HCT116 (cell line): ENCODE measurements around the gene TEKT2. TPM values are rescaled to one million over a fixed set of nuclear protein-coding genes. Genes with fewer than 3 reads are reported as not detected.

Source experiments
- ATAC-seq: fragments of 200-7000 bp; cut with Tn5 transposase; 2 replicates; pipeline ENCODE4 v1.9.1; 2020; ENCODE audit warnings: mild to moderate bottlenecking, moderate library complexity
- BruUV-seq: library from RNA; stranded (reverse); fragments of 400-500 nt; replicated peaks from 2 replicates; lab custom pipeline; 2021; lab: Mats Ljungman, UMichigan
- CTCF ChIA-PET: fragments of 300-600 bp; sonication (Branson Sonifier 250); formaldehyde crosslinking; loops from one replicate; lab custom pipeline; 2021; ENCODE audit warnings: antibody characterized with exemption; lab: Charles Lee
- POLR2A ChIA-PET: fragments of 300-600, 350-600 bp; sonication (Branson Sonifier 250); formaldehyde crosslinking; loops from one replicate; lab custom pipeline; 2021; ENCODE audit warnings: antibody characterized with exemption; lab: Charles Lee
- RAD21 ChIA-PET, 2 experiments: fragments of 300-600 bp; sonication (Branson Sonifier 250); formaldehyde crosslinking; loops; one replicate each; lab custom pipeline; 2023; ENCODE audit warnings: low total read pairs in 2 of 2; ENCODE audit not compliant: uncharacterized antibody in 2 of 2, unreplicated experiment in 2 of 2, low non-redundant PET in 1 of 2; lab: Charles Lee
- DNase-seq: peaks from one replicate; pipeline ENCODE4 v3.0.0-alpha.2; 2010; ENCODE audit warnings: low read depth, low spot score
- H2AFZ ChIP-seq: fragments of 200-600 bp; shearing (Covaris generic), sonication (generic); 2 replicates; pipeline ENCODE4 v1.6.1; 2017; ENCODE audit warnings: low read depth, mixed run types, mixed read lengths, antibody characterized with exemption, low read length; ENCODE audit not compliant: poor library complexity, severe bottlenecking
- H3K27ac ChIP-seq: 2 replicates; pipeline ENCODE4 v1.5.1; 2012; ENCODE audit warnings: low read depth, low read length
- H3K27me3 ChIP-seq: fragments of 200-600 bp; sonication (generic); 2 replicates; pipeline ENCODE4 v1.6.1; 2016; ENCODE audit warnings: mixed run types, low read length, mixed read lengths; ENCODE audit not compliant: insufficient read depth
- H3K36me3 ChIP-seq, 2 experiments: fragments of 200-500 bp in 1 of 2; fragments of 200-600 bp in 1 of 2; sonication (Bioruptor generic) in 1 of 2; sonication (generic) in 1 of 2; 2 replicates each; pipeline versions ENCODE4 v1.5.1 to v1.6.1; 2014 to 2016; ENCODE audit warnings: low read length in 2 of 2, inconsistent platforms in 1 of 2, mixed read lengths in 1 of 2, mixed run types in 1 of 2; ENCODE audit not compliant: insufficient read depth in 2 of 2, control insufficient read depth in 1 of 2
- H3K4me1 ChIP-seq, 2 experiments: fragments of 200-600 bp in 1 of 2; sonication (generic) in 1 of 2; 2 replicates each; pipeline versions ENCODE4 v1.5.1 to v1.6.1; 2012 to 2017; ENCODE audit warnings: low read length in 2 of 2, inconsistent platforms in 1 of 2, mild to moderate bottlenecking in 1 of 2, mixed read lengths in 1 of 2, mixed run types in 1 of 2, moderate library complexity in 1 of 2; ENCODE audit not compliant: insufficient read depth in 2 of 2, control insufficient read depth in 1 of 2
- H3K4me2 ChIP-seq: fragments of 200-600 bp; sonication (generic); 2 replicates; pipeline ENCODE4 v1.6.1; 2017; ENCODE audit warnings: mixed run types, low read length, mixed read lengths
- H3K4me3 ChIP-seq, 2 experiments: fragments of 200-600 bp in 1 of 2; sonication (generic) in 1 of 2; replicated peaks in 1 of 2; 2 replicates each; pipeline ENCODE4 v1.5.1; 2011 to 2016; ENCODE audit warnings: low read length in 2 of 2, control low read depth in 1 of 2, low read depth in 1 of 2, mild to moderate bottlenecking in 1 of 2, mixed read lengths in 1 of 2, mixed run types in 1 of 2
- H3K79me2 ChIP-seq: fragments of 200-600 bp; sonication (generic); 2 replicates; pipeline ENCODE4 v1.6.1; 2017; ENCODE audit warnings: mild to moderate bottlenecking, mixed run types, low read length, moderate library complexity, mixed read lengths; ENCODE audit not compliant: insufficient read depth
- H3K9ac ChIP-seq: fragments of 200-600 bp; sonication (generic); 2 replicates; pipeline ENCODE4 v1.6.1; 2016; ENCODE audit warnings: low read length, mixed read lengths
- H3K9me2 ChIP-seq: fragments of 200-600 bp; sonication (generic), shearing (Covaris generic); 2 replicates; pipeline ENCODE4 v1.6.1; 2017; ENCODE audit warnings: mixed run types, mild to moderate bottlenecking, moderate library complexity; ENCODE audit not compliant: insufficient read depth
- H3K9me3 ChIP-seq, 2 experiments: fragments of 200-500 bp in 1 of 2; fragments of 200-600 bp in 1 of 2; sonication (Bioruptor generic) in 1 of 2; sonication (generic) in 1 of 2; 2 replicates each; pipeline ENCODE4 v1.6.1; 2014 to 2017; ENCODE audit warnings: low read length in 2 of 2, mixed read lengths in 2 of 2, inconsistent platforms in 1 of 2, low read depth in 1 of 2, mild to moderate bottlenecking in 1 of 2, mixed run types in 1 of 2, moderate library complexity in 1 of 2; ENCODE audit not compliant: control insufficient read depth in 1 of 2, insufficient read depth in 1 of 2
- H4K20me1 ChIP-seq: fragments of 200-600 bp; sonication (generic), shearing (Covaris generic); 2 replicates; pipeline ENCODE4 v1.6.1; 2017; ENCODE audit warnings: mixed run types, mild to moderate bottlenecking, moderate library complexity; ENCODE audit not compliant: insufficient read depth
- CBX3 ChIP-seq: IDR thresholded peaks from 2 replicates; pipeline ENCODE4 v1.6.1; 2012; ENCODE audit warnings: low read depth
- EGR1 ChIP-seq: IDR thresholded peaks from 2 replicates; pipeline ENCODE4 v1.6.1; 2012; ENCODE audit warnings: low read depth
- EZH2 ChIP-seq: fragments of 200-600 bp; sonication (generic); IDR thresholded peaks from 2 replicates; pipeline ENCODE4 v1.6.1; 2017; ENCODE audit warnings: antibody characterized with exemption, mixed run types
- EZH2phosphoT487 ChIP-seq: fragments of 200-600 bp; IDR thresholded peaks from 2 replicates; pipeline ENCODE4 v1.6.1; 2018; ENCODE audit warnings: antibody characterized with exemption, borderline replicate concordance
- FOSL1 ChIP-seq: IDR thresholded peaks from 2 replicates; pipeline ENCODE4 v1.6.1; 2012; ENCODE audit warnings: low read depth
- JUND ChIP-seq: IDR thresholded peaks from 2 replicates; pipeline ENCODE4 v1.6.1; 2012
- POLR2AphosphoS5 ChIP-seq: IDR thresholded peaks from 2 replicates; pipeline ENCODE4 v1.6.1; 2011; ENCODE audit warnings: mild to moderate bottlenecking, low read depth, low read length, moderate library complexity
- RAD21 ChIP-seq: IDR thresholded peaks from 2 replicates; pipeline ENCODE4 v1.6.1; 2012; ENCODE audit warnings: low read depth, mild to moderate bottlenecking
- SP1 ChIP-seq: IDR thresholded peaks from 2 replicates; pipeline ENCODE4 v1.6.1; 2012; ENCODE audit warnings: low read depth
- SRF ChIP-seq: IDR thresholded peaks from 2 replicates; pipeline ENCODE4 v1.6.1; 2012; ENCODE audit warnings: low read depth
- TCF7L2 ChIP-seq: IDR thresholded peaks from 2 replicates; pipeline ENCODE4 v1.7.0; 2011; ENCODE audit warnings: borderline replicate concordance, inconsistent platforms; ENCODE audit not compliant: insufficient read depth, insufficient read length; ENCODE audit errors: extremely low read depth
- intact Hi-C: fragments of 100-400 bp; cut with micrococcal nuclease; formaldehyde crosslinking; loops from 2 replicates; pipeline ENCODE4 v1.10.0; 2022
- total RNA-seq: library from RNA; stranded (reverse); gene quantifications from one replicate; pipeline ENCODE4 v1.2.1, GENCODE V29; 2021; ENCODE audit not compliant: unreplicated experiment
- TF ChIP-seq, protein P1 (sequence below): IDR thresholded peaks from 2 replicates; pipeline ENCODE4 v1.6.1; 2011; ENCODE audit warnings: mild to moderate bottlenecking, low read length, moderate library complexity; ENCODE audit not compliant: insufficient replicate concordance; ENCODE audit errors: extremely low read depth
- TF ChIP-seq, protein P2 (sequence below), 3 experiments: fragments of 200-600 bp in 1 of 3; sonication (generic) in 1 of 3; IDR thresholded peaks in 2 of 3; conservative IDR thresholded peaks in 1 of 3; 2 replicates each; pipeline ENCODE4 v1.5.1; 2012 to 2017; ENCODE audit warnings: low read depth in 2 of 3, low read length in 2 of 3, antibody characterized with exemption in 1 of 3, borderline replicate concordance in 1 of 3, control low read depth in 1 of 3, mild to moderate bottlenecking in 1 of 3, mixed read lengths in 1 of 3, mixed run types in 1 of 3, moderate library complexity in 1 of 3; ENCODE audit not compliant: insufficient read depth in 1 of 3

Gene TEKT2
- total RNA-seq, 1 experiment from 2014 or later, result not detected

DNA sequence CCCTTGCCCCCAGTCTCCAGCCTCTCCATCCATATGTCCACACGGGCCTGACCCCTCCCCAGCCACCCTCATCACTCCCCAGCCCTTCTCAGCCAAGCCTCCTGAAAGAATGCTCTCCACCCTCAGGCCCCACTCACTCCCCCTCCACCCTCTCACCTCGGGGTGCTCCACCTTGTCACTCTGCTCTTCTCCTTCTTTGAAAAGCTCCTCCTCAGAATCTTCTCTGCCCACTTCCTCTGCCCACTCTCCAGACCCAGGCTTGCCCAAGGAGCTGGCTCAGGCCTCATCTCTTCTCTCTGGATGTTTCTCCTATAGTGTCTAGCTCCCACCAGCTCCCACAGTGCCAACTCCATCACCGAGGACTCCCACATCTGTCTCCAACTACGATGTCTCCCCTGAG, 27.3 kb downstream of the TEKT2 start:
- no peaks in the 10 kb centered on the region for H3K9me3 ChIP-seq
- intact Hi-C loops, result no loop called here
- H3K4me3 ChIP-seq, result no peak overlapping the region
- CTCF ChIA-PET, result no interaction called here
- H3K27ac ChIP-seq, result no peak overlapping the region
- no peaks in the 10 kb centered on the region for H3K36me3 ChIP-seq
- POLR2A ChIA-PET, result no interaction called here
- no peaks in the 10 kb centered on the region for H4K20me1 ChIP-seq
- DNase-seq, result no peak
- H3K27me3 ChIP-seq, result no peaks in the 10 kb centered on the region
- no peaks in the 10 kb centered on the region for H3K79me2 ChIP-seq
- H3K9ac ChIP-seq, result no peak overlapping the region
- H3K9me2 ChIP-seq, result no peaks in the 10 kb centered on the region
- RAD21 ChIA-PET, result no interaction called here
- no peak for TF ChIP-seq EZH2
- TF ChIP-seq, protein P1, sequence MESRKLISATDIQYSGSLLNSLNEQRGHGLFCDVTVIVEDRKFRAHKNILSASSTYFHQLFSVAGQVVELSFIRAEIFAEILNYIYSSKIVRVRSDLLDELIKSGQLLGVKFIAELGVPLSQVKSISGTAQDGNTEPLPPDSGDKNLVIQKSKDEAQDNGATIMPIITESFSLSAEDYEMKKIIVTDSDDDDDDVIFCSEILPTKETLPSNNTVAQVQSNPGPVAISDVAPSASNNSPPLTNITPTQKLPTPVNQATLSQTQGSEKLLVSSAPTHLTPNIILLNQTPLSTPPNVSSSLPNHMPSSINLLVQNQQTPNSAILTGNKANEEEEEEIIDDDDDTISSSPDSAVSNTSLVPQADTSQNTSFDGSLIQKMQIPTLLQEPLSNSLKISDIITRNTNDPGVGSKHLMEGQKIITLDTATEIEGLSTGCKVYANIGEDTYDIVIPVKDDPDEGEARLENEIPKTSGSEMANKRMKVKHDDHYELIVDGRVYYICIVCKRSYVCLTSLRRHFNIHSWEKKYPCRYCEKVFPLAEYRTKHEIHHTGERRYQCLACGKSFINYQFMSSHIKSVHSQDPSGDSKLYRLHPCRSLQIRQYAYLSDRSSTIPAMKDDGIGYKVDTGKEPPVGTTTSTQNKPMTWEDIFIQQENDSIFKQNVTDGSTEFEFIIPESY, result no peak
- no peak for TF ChIP-seq CBX3
- TF ChIP-seq, protein P2, sequence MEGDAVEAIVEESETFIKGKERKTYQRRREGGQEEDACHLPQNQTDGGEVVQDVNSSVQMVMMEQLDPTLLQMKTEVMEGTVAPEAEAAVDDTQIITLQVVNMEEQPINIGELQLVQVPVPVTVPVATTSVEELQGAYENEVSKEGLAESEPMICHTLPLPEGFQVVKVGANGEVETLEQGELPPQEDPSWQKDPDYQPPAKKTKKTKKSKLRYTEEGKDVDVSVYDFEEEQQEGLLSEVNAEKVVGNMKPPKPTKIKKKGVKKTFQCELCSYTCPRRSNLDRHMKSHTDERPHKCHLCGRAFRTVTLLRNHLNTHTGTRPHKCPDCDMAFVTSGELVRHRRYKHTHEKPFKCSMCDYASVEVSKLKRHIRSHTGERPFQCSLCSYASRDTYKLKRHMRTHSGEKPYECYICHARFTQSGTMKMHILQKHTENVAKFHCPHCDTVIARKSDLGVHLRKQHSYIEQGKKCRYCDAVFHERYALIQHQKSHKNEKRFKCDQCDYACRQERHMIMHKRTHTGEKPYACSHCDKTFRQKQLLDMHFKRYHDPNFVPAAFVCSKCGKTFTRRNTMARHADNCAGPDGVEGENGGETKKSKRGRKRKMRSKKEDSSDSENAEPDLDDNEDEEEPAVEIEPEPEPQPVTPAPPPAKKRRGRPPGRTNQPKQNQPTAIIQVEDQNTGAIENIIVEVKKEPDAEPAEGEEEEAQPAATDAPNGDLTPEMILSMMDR (IDR thresholded peaks at IDR 0.05 in 2 of 3, conservative IDR thresholded peaks at IDR 0.05 in 1 of 3; ENCODE audit: borderline replicate concordance in 1 of 3, insufficient read depth in 1 of 3, low read depth in 2 of 3, low read length in 2 of 3), result no peak
- TF ChIP-seq FOSL1, result no peak
- no peak for TF ChIP-seq EZH2phosphoT487
- no peak for TF ChIP-seq EGR1
- no peak for TF ChIP-seq SRF
- TF ChIP-seq TCF7L2, result no peak
- no peak for TF ChIP-seq SP1
- TF ChIP-seq JUND, result no peak
- TF ChIP-seq POLR2AphosphoS5, result no peak
- no peak for TF ChIP-seq RAD21
- no TSS peak for BruUV-seq
- ATAC-seq, result no peak
- H3K4me2 ChIP-seq, result no peak overlapping the region
- peaks cover 2 to 9% of the 10 kb centered on the region in 2 experiments; a peak in 3 of 4 replicates for H3K4me1 ChIP-seq
- no peak overlapping the region for H2AFZ ChIP-seq
